ENCODE results near the gene CD1B.

CD1B gene

DNA sequence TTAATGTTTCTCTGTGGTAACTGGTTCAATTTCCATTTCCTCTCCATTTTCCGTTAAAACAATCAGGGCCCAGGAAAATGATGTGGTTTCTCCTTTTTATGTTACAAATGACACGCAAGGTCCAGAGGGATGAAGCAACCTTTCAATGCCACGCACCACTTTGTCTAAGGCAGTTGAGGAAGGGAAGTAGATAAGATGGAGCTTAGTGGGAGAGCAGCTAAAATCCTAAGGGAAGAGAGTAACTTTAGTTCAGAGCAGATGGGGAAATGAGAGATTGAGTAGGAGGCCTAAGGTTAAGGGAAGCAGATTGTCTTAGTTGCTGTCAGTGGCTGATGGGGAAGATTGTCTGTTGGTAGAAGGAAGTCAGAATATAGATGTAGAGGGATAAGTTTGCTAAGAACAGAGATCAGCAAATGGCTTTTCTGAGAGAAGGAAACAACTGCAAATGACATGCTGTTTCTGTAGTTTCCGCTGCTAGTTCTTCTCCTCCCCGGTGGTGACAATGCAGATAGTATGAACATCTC is 40.9 kb downstream of the CD1B start:
- peaks cover 12 to 13% of the 10 kb centered on the region in 2 experiments for H3K4me1 ChIP-seq (ENCODE audit: control insufficient read depth in 1 of 2, insufficient read depth in 1 of 2, low read depth in 1 of 2, low read length in 1 of 2)
- TF ChIP-seq, protein P1, sequence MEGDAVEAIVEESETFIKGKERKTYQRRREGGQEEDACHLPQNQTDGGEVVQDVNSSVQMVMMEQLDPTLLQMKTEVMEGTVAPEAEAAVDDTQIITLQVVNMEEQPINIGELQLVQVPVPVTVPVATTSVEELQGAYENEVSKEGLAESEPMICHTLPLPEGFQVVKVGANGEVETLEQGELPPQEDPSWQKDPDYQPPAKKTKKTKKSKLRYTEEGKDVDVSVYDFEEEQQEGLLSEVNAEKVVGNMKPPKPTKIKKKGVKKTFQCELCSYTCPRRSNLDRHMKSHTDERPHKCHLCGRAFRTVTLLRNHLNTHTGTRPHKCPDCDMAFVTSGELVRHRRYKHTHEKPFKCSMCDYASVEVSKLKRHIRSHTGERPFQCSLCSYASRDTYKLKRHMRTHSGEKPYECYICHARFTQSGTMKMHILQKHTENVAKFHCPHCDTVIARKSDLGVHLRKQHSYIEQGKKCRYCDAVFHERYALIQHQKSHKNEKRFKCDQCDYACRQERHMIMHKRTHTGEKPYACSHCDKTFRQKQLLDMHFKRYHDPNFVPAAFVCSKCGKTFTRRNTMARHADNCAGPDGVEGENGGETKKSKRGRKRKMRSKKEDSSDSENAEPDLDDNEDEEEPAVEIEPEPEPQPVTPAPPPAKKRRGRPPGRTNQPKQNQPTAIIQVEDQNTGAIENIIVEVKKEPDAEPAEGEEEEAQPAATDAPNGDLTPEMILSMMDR (IDR thresholded peaks at IDR 0.05): no peak
- peaks cover 26% of the 10 kb centered on the region for H3K27me3 ChIP-seq
- H3K9me3 ChIP-seq: no peaks in the 10 kb centered on the region
- no peak overlapping the region for H3K27ac ChIP-seq
- no peak overlapping the region for H3K4me3 ChIP-seq (ENCODE audit: low read depth in 1 of 2, low read length in 1 of 2)
- no peaks in the 10 kb centered on the region for H3K36me3 ChIP-seq

DNA sequence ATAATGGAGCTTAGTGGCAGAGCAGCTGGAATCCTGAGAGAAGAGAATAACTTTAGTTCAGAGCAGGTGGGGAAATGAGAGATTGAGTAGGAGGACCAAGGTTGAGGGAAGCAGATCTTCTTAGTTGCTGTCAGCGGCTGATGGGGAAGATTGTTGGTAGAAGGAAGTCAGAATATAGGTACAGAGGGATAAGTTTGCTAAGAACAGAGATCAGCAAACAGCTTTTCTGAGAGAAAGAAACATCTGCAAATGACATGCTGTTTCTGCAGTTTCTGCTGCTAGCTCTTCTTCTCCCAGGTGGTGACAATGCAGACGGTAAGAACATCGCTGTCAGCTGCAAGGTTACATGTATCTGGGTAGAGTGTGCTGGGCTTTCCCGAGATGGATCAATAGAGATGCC is 41.5 kb downstream of the CD1B start, which contains the start of gene CD1C:
CD1C (plus strand) TSS at position 113 of the 400 bp plus-strand sequence; CDS start at position 255, 142 bp downstream.
- peaks cover 12 to 18% of the 10 kb centered on the region in 2 experiments for H3K4me1 ChIP-seq (ENCODE audit: control insufficient read depth in 1 of 2, insufficient read depth in 1 of 2, low read depth in 1 of 2, low read length in 1 of 2)
- TF ChIP-seq, protein P1 (IDR thresholded peaks at IDR 0.05): no peak
- H3K4me3 ChIP-seq (ENCODE audit: low read depth in 1 of 2, low read length in 1 of 2): no peak within 1 kb of the TSS

DNA sequence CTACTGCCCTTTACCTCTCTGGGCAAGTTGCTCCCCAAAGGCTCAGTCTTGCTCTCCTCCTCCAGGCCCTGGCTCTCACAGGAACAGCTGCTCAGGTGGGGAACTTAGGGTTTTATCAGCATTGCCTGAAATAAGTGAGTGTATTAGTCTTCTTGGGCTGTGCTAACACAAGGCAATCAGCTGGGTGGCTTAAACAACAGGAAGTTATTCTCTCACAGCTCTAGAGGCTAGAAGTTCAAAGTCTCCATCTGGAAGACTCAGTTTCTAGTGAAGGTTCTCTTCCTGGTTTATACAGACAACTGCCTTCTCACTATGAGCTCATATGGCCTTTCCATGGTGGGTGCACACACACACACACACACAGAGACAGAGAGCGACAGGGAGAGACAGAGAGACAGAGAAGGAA is 44.4 kb downstream of the CD1B start:
- H3K27me3 ChIP-seq: peaks cover 21% of the 10 kb centered on the region
- no peaks in the 10 kb centered on the region for H3K36me3 ChIP-seq
- H3K4me1 ChIP-seq (ENCODE audit: control insufficient read depth in 1 of 2, insufficient read depth in 1 of 2, low read depth in 1 of 2, low read length in 1 of 2): peaks cover 22 to 34% of the 10 kb centered on the region in 2 experiments
- peak overlapping the region; percentile 74 for H3K27ac ChIP-seq
- TF ChIP-seq, protein P1 (IDR thresholded peaks at IDR 0.05): no peak
- H3K9me3 ChIP-seq: no peaks in the 10 kb centered on the region
- H3K4me3 ChIP-seq (ENCODE audit: low read depth in 1 of 2, low read length in 1 of 2): no peak overlapping the region

More for the DNA sequence above, 41.5 kb downstream of the CD1B start, which contains the start of gene CD1C:
- H3K27me3 ChIP-seq: peaks cover 26% of the 10 kb centered on the region
- no peaks in the 10 kb centered on the region for H3K36me3 ChIP-seq
- no peaks in the 10 kb centered on the region for H3K9me3 ChIP-seq
- no peak within 1 kb of the TSS for H3K27ac ChIP-seq

DNA sequence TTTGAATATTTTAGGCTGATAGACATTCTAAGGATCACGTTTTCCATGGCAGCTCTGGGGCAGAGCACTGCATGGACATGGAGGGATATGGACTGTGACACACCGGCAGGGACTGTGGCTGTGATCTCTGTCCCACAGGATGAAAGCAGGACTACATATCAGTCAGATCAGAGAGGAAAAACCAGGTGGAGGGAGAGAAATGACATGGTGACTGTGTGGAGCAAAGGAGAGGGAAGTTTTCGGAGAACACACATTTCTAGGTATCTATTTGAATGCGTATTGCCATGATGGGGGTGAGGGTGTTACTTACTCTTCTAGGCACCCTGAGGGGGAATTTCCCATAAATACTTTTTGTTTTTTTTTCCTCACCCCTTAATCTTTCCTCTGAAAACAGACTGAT is 44.8 kb downstream of the CD1B start:
- TF ChIP-seq, protein P1 (IDR thresholded peaks at IDR 0.05): no peak
- H3K4me1 ChIP-seq (ENCODE audit: control insufficient read depth in 1 of 2, insufficient read depth in 1 of 2, low read depth in 1 of 2, low read length in 1 of 2): peaks cover 22 to 34% of the 10 kb centered on the region in 2 experiments
- no peaks in the 10 kb centered on the region for H3K36me3 ChIP-seq
- peak overlapping the region; percentile 50 to 59 for H3K4me3 ChIP-seq (ENCODE audit: low read depth in 1 of 2, low read length in 1 of 2)
- H3K27me3 ChIP-seq: peaks cover 21% of the 10 kb centered on the region
- no peaks in the 10 kb centered on the region for H3K9me3 ChIP-seq
- H3K27ac ChIP-seq: peak overlapping the region; percentile 74

DNA sequence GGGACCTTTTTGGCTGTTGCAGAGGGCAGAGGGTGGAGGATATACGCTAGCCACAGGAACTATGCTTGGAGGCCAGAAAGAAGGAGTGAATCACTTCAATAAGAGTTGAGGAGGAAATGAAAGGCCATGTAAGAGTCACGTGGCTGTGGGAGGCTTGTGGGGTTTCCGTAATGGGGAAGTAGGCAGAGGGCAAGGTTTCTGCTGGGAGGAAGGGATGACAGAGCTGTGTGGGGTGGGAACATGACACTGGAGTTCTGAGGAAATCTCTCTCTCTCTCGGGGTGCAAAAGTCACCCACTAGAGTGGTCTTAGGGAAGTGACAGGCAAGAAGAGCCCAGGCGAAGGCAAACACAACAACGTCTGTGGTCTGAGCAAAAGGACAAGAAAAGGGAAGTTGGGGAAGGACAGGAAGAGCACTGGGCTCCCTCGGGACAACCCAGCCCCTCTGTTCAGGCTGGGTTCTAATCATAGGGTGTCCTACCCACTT is 45.5 kb downstream of the CD1B start:
- TF ChIP-seq, protein P1 (IDR thresholded peaks at IDR 0.05): no peak
- Histone ChIP-seq H3K36me3 (no peaks in the 10 kb centered on the region), H3K4me1 (ENCODE audit: control insufficient read depth in 1 of 2, insufficient read depth in 1 of 2, low read depth in 1 of 2, low read length in 1 of 2) (peaks cover 22 to 34% of the 10 kb centered on the region in 2 experiments), H3K9me3 (no peaks in the 10 kb centered on the region), H3K4me3 (ENCODE audit: low read depth in 1 of 2, low read length in 1 of 2) (peak overlapping the region; percentile 50 to 59), H3K27ac (peak overlapping the region; percentile 74), H3K27me3 (peaks cover 19% of the 10 kb centered on the region)
